Muscle of back (tissue), 11 donors: Measurements from ENCODE around the gene ENTHD1. TPM values are rescaled to one million over a fixed set of nuclear protein-coding genes. Genes with fewer than 3 reads are reported as not detected.
"Not testable (repeated sequence)": the region's sequence is repeated elsewhere in the genome, so short reads cannot be mapped to it uniquely, and the experiment has no call there.

Source experiments
- DNase-seq, 3 donors: peaks; one replicate each; pipeline versions ENCODE4 v3.0.0 to v3.0.0-alpha.2; 2013
- polyA plus RNA-seq, 10 donors: library from polyadenylated mRNA; unstranded; fragments of 120-200 nt; gene quantifications; one replicate each; pipeline ENCODE4 v1.2.1, GENCODE V29; 2013; ENCODE audit not compliant: insufficient read length in 10 of 10

The ENTHD1 gene
- polyA plus RNA-seq, 10 donors = not detected

DNA sequence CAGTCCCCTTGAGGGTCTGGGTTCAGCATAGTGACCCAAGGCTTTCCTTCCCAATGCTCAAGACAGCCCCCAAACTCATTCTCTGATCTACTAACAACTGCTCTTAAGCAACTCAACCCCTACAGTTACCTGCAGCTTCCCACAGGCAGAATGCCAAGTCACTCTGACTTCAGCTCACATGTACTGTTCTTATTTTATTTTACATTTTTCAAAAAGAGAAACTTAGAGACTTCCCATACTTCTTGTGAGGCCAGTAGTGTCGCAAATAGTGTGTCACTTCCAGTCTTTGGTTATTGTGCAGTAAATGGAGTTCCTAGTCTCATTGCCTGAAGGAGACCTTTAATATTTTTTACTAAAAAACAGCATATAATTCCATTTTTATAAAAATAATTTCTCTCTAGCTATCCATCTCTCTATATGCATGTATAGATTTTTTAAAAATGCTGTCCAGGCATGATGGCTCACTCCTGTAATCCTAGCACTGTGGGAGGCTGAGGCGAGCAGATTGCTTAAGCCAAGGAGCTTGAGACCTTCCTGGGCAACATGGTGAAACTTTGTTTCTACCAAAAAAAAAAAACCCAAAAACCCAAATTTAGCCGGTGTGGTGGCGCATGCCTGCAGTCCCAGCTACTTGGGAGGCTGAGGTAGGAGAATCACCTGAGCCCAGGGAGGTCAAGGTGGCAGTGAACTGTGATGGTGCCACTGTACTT is 41.8 kb downstream of the ENTHD1 start:
- no peak for DNase-seq

DNA sequence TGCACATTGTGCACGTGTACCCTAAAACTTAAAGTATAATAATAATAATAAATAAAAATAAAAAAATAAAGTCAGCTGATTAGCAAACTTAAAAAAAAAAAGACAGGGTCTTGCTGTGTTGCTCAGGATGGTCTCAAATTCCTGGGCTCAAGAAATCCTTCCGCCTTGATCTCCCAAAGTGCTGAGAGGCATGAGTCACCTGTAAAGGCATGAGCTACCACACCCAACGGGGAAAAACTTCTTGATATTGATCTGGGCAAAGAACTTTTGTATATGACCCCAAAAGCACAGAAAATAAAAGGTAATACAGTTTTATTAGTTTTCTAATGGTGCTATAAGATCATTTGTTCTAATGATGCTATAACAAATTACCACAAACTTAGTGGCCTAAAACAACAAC is 46.1 kb downstream of the ENTHD1 start:
- DNase-seq = no peak

DNA sequence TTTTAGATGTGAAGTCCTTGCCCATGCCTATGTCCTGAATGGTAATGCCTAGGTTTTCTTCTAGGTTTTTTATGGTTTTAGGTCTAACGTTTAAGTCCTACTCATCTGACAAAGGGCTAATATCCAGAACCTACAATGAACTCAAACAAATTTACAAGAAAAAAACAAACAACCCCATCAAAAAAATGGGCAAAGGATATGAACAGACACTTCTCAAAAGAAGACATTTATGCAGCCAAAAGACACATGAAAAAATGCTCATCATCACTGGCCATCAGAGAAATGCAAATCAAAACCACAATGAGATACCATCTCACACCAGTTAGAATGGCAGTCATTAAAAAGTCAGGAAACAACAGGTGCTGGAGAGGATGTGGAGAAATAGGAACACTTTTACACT is 47.0 kb downstream of the ENTHD1 start:
- not testable (repeated sequence) for DNase-seq

DNA sequence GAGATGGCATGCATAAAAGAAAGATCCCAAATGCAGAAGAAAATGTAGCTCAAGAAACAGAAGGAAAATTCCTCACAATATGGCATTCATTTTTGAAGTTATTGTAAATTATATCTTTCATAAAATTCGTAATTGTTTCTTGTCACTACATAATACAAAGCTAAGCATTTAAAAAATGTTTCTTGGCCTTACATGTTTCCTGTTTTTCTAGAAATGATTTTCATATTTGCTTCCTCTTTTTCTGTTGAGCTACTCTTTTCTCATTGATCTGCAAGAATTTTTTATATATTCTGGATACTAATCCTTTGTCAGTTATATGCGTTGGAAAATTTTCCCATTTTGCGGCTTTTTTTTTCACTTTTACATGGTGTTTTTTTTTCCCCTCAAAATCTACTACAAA is 48.0 kb downstream of the ENTHD1 start:
- no peak for DNase-seq

DNA sequence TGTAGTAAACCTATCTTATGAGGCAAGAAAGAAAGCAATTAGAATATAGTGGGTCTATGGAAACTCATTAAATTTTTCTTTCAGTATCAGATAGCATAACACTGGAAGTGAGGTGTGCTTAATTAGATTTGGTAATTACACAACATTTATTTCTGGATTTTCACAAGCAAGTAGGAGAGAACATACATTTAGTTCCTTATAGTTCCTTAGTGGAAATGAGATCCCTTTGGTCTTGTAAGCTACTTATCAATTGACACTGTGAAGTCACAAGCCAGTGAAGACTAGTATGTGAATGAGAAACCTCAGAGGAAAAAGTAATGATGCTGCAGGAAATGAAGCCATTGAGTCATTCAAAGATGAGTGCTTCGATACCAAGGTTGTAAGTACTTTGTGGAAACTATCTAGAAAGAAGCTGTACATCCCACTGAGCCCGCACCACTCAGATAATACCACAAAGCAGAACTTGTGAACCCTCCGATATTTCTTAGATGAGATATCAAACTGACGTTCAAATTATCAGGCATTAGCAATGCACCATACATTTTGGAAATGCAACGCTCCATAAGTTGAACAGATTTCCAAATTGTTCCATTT is 53.5 kb downstream of the ENTHD1 start:
- no peak for DNase-seq

DNA sequence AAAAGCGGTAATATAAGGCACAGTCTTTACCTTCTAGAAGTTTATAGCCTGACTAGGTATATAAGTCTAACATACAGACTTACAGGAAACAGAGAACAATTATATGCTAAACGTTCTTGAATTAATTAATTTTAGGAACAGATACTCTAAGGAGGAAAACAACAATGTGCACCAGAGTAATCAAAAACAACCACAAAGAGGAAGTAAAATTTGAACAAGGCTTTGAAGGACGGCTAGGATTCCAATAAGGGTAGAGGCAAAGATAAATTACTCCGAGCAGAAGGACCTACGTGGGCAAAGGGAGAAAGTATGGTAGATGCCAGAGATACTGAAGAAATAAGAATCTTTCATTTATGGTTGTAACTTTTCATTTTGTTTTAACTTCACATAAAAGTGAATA is 54.4 kb downstream of the ENTHD1 start:
- DNase-seq = no peak

DNA sequence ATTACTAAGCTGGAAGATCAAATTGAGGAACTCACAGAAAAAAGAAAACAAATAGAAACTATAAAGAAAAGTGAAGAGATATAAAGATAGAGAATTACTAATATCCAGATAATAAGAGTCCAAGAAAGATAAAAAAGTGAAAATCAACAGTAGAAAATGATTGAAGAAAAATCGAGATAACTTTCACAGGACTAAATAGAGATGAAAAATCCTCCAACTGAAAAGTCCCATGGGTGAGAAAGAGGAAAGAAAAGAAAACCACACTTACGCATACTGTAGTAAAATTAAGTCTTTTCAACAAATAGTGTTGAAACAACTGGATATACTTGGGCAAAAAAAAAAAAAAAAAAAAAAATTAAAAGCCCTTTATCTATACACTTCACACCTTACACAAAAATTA is 60.0 kb downstream of the ENTHD1 start:
- no peak for DNase-seq

DNA sequence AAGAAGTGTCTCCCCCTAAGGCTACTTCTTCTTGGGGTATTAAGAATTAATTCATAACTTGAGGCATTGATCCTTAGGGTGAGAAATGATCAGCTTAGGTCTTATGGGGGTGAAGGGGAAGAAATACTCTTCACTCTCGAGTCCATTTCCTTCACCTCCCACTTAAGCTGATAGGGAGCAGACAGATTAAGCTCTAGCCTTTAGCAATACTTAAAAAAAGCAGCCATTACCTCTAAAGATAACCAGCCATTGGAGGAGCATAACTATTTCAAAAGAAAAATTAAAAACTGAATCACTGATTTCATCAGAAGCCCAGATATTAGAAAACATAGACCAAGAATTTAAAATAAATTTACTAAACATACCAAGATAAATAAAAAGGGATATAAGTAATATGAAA is 60.5 kb downstream of the ENTHD1 start:
- DNase-seq = no peak

DNA sequence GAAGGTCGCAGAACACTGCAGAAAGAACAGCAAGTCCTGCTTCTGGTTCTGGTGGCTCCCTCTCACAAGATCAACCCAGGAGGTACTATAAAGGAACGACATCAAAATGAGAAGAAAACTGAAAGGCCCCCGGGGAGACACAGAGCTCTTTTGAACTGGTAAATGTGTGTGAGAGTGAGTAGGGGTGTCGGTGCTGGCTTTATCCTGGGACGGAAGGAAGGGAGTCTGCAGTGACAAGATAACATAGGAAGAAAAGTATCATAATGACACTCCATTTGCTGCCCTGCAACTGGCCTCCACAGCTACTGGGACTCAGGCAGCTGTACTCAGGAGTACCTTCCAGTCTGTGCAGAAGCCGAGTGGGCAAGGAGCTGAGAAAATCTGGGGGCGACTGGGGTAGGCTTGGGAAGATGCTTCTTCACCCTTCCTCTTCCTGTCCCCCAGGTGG is 60.9 kb downstream of the ENTHD1 start:
- DNase-seq = no peak

DNA sequence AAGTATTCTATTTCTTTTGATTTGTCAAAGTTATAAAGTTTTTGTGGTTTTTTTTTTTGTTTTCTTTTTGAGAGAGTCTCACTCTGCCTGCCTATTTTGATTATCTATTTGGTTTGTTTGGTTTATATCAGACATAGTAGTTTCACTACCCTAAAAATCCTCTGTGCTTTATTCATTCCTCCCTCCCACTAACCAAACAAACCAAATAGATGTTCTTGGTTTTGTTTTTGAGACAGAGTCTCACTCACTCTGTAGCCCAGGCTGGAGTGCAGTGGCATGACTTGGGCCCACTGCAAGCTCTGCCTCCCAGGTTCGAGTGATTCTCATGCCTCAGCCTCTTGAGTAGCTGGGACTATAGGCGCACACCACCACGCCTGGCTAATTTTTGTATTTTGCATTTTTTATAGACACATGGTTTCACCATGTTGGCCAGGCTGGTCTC is 67.9 kb downstream of the ENTHD1 start:
- DNase-seq = no peak

DNA sequence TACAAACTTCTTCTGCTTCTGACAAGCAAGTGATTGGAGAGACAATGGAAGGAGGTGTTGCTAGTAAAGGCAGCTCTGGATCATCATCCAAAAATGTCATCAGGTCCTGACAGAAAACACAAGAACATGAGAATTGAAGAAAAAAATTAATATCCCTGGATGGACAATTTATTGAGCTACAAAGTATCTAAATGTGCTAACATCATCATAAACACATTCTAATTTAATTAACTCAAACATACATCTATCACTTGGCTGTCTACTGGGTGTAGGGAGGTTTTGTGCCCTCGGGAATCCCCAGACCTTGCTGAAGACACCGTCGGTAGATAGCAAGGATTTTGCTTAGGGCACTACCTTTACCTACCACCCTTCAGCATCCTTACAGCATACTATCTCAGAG is 72.6 kb downstream of the ENTHD1 start:
- DNase-seq = no peak

DNA sequence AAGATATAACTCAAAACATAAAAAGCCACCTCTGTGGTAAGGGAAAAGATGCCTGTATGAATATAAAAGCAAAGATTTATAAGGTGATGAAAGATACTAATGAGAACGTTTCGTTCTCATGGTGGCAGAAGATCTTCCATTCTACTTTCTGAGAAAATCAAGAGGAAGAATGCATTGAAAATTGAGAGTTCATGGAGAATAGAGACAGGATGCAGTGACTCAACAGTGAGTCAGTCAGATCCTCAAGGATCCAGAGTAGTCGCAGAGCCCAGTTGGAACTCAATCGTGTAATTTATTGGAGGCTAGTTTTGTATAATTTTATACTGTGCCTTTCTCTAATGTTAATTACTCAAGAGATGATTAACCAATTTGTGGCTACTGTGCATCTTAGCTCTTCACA is 73.3 kb downstream of the ENTHD1 start:
- peak in 1 of 3 donors; percentile 77 for DNase-seq

DNA sequence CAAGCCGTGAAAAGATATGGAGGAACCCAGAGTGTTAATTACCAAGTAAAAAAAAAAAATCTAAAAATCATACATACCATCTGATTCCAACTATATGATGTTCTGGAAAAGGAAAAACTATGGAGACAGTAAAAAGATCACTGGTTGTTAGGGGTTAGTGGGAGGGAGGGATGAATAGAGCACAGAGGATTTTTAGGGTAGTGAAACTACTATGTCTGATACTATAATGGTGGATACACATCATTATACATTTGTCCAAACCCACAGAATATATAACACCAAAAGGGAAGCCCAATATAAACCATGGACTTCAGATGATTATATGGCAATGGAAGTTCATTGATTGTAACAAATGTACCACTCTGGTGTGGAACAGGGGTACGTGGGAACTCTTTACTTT is 74.1 kb downstream of the ENTHD1 start:
- DNase-seq = no peak

DNA sequence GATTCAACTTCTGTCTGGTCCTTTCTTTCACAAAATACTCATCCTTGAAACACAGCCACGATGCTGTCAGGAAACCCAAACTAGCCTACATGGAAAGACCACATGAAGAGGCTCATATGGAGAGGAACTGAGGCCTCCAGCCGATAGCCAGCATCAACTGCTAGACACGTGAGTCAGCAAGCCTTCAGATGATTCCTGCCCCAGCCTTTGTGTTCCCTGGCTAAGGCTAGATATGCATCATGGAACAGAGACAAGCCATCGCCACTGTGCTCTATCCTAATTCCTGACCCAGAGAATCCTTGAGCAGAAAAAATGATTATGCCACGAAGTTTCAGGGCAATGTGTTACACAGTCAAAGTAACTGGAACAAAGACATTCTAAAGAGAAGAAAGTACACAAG is 75.5 kb downstream of the ENTHD1 start:
- peak in 1 of 3 donors; percentile 60 for DNase-seq

DNA sequence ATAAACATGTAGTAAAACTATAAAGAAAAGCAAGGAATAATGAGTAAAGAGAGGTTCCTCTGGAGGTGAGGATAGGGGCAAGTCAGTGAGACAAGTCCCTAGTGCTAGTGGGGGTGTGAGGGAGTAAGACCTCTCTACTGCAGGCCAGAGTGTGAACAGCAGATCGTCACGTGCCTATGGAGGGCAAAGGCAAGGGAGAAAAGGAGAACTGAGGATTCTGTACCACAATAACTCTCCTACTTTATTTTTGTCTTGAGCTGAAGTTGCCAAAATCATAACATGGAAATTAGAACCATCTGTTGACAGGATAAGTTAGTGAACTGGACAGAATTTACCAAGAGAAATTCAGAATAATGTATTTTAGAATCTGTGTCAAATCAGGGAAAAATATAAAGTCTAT is 77.6 kb downstream of the ENTHD1 start:
- peak; percentile 12 to 53 (median 18) for DNase-seq

DNA sequence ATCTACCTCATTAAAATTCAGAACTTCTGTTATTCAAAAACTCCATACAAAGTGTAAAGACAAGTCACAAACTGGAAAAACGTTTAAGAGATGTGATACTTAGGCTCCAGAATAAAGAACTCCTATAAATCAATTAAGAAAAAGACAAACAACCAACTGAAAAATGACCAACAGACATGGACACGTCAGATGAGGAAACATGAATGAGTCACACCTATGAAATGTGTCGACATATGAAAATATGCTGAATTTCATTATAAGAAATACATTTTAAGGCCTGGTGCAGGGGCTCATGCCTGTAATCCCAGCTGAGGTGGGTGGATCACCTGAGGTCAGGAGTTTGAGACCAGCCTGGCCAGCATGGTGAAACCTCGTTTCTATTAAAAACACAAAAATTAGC is 78.7 kb downstream of the ENTHD1 start:
- DNase-seq = no peak

DNA sequence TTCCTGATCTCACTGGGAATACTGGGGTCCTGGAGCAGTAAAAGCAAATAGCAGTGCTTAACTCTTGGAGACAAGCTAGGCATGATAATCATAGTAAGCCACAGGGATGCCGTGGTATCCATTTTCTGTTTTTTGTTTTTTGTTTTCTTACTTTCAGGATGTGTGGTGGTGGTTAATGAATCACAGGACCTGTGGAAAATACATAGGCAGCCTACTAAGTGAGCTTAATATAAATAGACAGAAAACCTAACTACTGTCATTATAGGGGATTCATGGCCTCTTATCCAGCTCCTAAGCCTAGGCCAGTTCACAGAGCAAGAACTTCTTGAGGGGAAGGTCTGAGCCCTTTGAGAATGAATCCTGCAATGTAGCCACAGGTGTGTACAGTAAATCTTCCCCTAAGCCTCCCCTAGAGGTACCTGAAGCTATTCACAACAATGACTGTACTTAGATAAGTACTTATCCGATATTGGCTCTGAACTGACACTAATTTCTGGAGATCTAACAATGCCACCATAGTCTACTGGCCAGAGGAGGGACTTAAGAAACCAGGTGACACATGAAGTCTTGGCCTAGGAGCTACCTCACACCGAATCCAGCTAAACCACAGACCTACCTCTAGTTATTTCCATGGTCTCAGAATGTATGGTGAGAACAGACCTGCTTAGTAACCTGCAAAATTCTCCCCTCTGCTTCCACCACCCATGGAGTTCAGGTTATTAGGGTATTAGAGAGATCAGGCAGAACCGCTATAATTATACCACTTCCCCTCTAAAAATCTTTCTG is 83.6 kb downstream of the ENTHD1 start:
- DNase-seq = no peak

DNA sequence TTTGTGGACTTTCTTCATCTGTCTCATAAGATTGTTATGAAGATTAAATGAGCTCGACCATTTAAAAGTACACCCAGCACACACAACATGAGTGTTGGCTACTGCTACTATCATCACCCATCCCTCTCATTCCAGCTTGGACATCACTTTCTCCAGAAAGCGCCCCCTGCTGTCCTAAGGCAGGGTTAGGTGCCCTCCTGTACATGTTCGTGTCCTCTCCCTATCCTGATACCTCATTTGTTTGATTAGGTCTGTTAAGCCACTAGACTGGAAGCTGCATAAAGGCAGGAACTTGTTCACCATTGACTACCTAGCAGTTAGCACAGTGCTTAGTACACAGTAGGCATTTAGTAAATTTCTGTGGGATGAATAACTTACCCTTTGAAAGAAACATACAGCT is 85.5 kb downstream of the ENTHD1 start:
- DNase-seq = peak in 1 of 3 donors; percentile 4

DNA sequence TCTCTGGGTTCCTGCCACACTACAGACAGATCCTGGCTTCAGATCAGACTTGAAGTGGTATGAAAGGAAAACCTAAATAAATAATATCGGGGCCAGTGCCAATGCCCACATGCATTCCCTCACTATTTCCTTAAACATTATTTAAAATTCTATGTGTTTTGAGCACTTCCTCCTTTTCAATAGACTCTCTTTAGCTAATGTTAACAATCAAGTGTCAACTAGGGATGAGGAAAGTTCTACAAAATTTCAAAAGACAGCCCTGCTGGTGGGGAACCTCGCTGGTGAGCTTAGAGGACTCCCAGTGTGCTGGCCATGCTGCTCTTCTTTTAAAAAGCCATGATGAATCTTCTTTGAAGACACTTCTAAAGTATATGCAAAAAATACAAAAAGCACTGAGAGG is 87.5 kb downstream of the ENTHD1 start:
- DNase-seq = no peak

DNA sequence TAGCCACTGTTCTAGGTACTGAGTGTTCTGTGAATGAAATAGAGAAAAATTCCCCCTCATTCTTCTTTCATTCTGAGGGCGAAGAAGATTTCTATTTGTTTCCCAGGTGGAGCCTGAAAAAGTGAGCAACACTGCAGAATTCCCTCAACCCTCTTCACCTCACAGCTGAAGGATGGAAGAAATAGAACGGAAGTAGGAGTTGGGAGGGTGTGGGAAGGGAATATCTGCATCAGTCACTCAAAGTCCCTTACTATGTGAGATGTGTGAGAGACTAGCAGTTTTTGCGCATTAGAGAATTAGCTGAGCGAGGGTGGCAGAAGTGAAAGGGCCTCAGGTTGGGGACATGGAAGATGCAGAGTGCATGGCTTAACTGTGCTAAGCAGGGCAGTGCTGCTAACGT is 88.4 kb downstream of the ENTHD1 start:
- DNase-seq = no peak

DNA sequence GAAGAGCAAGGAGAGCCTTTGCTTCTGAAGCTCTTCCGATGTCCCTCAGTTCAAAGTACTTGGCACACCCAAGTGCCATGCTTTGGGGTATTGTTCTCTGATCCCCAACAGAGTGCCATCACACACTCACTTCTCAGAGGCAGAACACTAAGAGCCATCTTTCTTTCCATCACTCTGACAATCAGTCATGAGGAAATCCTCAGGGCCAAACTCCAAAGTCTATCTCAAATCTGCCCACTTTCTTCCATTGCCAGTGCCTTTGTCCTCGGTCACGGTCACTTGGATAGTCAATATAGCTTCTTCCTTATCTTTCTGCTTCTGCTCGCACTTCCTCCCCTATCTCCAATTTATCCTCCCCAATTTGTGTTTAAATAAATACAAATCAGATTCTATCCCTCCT is 90.9 kb downstream of the ENTHD1 start:
- DNase-seq = no peak

DNA sequence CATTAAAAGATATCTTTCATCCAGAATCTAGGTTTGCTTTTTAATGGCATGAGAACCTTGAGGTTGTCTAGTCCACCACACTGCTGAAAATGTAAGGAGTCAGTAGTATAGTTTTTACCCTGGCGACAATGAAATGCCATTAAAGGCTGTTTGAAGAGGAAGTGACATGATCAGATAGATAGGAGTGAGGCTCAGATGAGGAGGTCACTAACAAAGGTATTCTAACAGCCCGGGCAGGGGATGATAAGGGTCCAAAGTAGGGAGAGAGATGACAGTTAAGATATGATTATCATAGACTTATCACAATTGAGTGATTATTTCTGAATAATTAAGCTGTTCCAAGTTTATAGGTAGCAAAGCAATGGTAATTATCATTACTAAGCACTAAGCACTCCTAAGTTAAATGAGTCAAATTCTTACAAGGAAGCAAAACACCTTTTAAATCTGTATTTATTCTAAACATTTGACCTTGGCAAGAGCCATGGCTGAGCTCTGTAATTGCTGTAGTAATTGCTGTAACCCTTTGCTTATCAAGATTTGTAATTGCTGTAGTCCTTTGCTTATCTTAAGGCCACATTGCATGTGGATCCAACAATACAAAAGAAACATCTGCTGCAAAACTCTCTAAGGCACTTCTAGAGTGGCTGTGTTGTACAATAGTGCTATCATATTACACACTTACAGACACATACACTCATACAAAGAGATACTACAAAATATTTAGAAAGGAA is 92.6 kb downstream of the ENTHD1 start:
- DNase-seq = no peak
